Dermis microvascular lymphatic vessel endothelial cell (primary cell): ENCODE measurements around the gene NTRK3. TPM values are rescaled to one million over a fixed set of nuclear protein-coding genes. Genes with fewer than 3 reads are reported as not detected.

Source experiments
- DNase-seq, 2 donors: peaks; one replicate each; pipeline versions ENCODE4 v3.0.0 to v3.0.0-alpha.2; 2010; ENCODE audit warnings: low read depth in 2 of 2
- total RNA-seq: library from RNA; depleted of rRNA; stranded (reverse); fragments of >200 nt; gene quantifications from 2 replicates; pipeline ENCODE4 v1.2.1, GENCODE V29; 2014

Gene NTRK3
- total RNA-seq, 1 donor from 2014 or later: not detected

DNA sequence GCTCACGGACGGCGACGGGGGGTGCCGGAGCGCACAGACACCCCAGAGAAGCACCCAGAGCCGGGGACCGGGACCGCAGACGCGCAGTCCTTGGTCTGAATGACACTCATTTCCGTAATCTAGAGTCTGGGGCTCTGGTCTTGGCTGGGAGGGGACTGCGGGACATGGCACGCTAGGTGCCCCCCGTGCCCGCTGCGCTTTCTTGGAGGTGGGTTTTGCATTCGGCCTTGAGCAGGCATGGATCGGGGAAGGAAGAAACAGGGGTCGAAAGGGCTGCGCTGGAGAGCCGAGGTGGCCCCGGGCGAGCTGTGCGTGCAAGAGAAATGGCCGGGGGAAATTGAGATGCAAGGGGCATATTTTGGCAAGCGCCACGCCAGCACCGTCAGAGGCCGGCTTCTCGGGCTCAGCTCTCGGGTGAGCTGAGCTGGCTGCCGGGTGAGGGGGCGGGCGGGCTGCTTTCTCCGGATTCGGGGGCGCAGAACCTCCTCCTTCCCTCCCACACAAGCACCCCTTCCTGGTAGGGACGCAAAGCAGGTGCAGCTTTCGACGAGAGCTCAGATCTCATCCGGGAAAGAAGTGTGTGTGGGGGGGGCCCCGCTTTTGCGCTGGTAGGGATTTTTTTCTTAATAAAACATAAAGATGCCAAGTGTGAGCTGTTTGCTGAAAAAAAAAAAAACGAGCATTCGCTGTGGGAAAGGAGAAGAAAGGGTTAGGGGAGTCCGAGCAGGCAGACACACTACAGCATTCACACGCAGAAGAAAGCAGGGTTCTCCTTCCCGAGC lies 963 bp upstream of the NTRK3 start:
- no peak for DNase-seq

DNA sequence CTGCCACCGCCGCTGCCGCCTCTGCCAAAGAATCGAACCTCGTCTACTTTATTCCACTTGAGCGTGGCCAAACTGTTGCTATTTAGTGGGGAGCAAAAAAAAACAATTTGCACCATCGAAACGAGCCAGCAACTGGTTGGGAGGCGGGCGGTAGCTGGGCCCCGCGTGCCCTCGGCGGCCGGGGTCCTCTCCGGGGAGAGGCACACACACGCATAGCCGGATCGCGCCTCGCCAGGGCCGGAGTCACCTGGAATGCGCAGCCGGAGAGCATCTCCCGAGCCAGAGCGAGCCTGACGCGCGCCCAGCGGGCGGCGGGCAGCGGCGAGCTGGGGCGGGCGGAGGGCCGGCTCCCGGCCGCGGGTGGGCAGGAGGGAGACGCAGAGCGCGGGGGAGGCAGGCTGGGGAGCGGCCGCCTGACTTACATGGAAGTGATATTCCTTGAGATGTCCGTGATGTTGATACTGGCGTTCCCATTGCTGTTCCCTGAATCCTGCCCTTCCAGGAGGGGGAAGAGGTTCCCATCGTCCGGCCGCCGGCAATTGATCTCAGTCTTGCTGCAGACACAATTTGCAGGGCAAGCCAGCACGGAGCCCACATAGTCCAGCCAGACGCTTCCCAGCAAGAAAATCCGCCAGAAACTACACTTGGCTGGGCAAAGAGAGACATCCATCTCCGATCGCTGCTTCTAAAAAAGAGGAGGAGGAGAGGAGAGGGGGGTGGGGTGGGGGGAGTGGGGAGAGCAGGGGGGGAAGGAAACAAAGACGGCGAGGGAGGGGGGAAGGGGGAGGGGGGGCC lies 858 bp downstream of the NTRK3 start:
- peak in 1 of 2 donors; percentile 37 for DNase-seq

DNA sequence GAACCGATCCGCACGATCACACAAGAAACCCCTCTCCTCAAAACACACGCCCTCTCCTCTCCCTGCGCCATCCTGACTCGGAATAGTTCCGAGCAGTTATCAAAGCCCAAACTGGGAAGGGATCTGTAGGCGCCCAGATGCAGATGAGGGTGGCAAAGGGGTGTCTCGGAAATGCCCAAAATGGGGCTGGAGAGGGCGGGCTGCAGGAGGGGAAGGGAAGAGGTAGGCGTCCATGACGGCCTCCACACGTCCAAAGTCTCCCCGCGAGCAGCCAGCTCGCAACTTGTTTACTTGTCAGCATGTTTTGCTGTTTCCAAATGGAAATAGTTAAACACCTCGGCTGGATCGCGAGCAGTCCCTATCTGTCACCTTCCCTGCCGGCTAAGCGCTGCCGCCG lies 1.5 kb downstream of the NTRK3 start:
- no peak for DNase-seq

DNA sequence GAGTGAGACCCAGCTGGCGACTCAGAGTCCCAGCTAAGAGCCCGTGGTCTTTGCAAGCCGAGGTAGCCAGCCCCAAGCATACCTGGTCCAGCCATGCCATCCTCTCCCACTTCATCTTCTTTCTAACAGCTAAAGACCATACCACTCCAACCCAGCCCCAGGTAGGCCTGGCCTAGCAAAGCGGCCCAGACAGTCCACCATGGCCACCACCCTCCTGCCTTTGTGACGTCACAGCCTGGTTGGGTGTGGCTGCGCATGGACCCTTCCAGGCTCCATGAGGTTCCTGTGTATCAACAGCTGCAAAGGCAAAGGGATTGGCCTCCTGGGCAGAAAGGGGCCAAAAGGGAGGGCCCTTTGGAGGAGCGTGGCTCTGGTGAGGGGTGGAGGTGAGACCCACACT lies 4.1 kb downstream of the NTRK3 start:
- DNase-seq: no peak

DNA sequence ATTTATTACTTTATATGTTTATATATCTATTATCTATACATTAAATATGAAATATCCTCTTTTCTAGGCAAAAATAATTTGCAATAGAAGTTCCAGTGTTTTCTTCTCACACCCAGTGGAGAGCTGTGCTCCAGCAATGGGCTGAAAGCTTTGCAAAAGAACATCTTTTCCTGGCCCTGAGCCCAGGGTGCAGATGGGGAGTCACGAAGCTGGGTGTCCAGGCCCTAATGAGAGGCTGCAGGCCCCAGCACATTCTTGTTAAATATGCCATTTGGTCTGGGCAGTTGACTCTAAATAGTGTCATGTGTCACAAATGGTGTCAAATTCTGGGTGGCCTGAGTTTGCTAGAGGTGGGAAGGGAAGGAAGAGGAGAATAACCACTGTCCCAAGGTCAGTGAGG lies 5.7 kb downstream of the NTRK3 start:
- no peak for DNase-seq

DNA sequence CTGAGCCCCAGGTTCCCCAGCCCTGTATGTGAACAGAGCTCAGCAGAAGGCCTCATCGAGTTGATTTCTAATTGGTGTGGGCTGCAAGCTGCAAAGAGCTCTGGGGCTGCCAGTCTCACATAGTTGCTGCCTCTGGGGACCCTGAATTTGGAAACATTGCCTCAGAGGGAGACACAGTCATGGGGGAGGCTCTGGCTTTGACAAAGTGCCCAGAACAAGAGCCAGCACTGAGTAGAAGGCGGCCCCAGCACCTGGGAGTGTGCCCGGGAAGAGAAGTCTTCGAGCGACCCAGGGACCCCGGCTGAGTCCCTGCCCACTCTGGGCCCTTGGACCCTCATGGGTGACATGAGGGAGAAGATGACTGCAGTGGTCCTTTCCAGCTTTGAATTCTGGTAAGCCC lies 7.3 kb downstream of the NTRK3 start:
- DNase-seq: no peak

DNA sequence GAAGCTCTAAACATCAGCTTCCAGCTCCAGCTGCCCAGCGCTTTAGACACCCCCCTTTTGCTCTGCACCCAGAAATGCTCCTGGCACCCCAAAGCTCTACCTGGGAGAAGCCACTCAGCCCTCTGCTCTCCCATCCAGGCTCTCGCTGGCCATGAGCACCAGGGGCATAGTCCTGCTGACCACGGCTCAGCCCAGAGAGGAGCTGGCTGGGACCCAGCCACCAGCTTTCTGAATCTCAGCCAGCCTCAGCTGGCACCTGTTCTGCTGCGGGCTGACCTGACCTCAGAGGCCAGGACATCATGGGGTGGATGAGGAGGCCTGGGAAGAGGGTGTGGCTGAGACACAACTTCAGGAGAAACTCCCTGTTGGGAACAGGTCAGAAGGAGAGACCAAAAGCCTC lies 8.6 kb downstream of the NTRK3 start:
- no peak for DNase-seq

DNA sequence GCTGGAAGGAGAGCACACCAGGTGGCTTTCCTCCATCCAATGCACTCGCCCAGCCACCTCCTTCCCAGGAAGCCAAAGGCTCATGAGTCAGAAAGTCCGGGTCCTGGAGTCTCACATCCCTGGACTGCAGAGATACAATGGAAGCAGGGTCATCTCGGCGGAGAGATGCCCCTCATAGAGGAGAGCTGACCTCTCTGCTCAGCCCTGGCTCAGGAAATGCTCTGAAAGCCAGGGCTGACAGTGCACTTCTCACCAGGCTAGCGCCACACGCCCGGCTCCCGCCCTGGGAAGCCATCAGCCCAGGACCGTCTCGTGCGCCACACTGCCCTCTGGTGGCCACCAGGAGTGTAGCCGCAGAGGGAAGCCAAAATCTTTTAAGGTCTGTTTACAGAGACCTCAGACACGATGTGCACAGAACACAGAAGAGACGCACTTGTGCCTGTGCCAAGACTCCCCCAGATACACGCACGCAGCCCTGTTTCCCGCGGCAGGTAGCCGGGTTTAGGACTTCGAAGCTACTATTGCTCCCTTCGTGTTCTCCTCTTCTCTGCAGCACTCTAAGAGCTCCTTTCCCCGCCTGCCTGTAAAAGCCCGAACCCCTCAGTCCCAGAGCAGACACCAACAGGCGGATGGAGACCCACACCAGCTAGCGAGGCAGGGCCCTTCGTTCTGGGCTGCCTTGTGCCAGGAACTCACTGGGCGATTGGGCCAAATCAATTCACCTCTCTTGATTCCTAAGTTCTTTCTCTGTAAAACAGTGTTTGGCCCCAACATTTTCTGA lies 9.7 kb downstream of the NTRK3 start:
- DNase-seq: peak; percentile 17 to 54

DNA sequence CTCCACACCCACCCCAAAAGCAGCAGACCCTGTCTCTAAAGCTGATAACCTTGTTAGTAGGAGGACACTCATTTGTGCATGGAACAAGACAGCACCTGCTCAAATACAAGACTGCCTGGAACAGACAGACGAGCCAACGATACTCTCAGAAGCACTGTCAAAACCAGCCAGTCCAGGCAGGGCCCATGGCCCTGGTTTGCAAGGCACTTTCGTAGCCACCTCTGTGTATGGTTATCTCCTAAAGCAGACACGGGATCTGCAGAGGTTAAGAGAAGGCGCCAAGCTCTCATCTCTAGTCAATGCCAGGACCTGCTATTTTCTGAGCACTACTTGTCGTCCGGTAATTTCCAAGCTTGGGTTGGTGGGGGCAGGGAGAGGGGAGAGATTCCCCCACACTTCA lies 10.5 kb downstream of the NTRK3 start:
- no peak for DNase-seq

DNA sequence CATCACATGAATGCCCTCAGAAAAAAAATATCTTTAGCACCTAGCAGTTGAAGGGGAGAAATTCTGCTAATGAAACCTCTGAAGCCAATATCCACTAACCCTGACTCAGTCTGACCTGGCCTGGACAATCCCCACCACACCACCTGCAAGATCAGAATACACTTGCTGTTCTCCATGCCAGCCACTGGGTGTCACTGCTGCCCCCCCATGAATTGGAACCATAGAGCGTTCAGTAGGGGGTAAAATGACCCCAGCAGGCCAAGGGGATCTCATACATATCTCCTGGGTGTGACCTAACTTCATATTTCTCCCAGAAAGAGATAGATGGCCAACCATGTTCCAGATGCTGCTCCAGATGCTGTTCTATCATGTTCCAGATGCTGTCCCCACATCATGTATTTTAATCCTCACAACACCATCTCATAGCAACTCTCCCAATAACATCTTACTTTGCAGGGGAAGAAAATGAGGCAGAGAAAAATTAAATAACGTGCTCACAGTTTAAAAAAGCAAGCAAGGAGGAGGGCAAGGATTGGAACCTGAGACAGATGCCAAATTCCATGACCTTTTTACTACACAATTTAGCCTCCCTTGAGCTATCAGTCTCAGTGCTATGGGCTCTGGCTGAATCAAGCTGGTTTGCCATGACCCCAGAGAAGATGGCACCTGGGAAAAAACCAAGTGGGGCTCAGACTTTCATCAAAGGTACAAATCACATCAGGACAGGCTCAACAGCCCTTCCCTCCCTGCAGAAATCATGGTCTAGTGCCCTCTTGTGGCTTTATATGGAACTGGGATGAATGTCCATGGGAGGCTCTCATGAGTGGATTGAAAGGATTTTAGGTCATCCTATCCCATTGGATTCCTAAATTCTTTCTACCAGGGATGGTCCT lies 12.4 kb downstream of the NTRK3 start:
- DNase-seq: peak in 1 of 2 donors; percentile 25

DNA sequence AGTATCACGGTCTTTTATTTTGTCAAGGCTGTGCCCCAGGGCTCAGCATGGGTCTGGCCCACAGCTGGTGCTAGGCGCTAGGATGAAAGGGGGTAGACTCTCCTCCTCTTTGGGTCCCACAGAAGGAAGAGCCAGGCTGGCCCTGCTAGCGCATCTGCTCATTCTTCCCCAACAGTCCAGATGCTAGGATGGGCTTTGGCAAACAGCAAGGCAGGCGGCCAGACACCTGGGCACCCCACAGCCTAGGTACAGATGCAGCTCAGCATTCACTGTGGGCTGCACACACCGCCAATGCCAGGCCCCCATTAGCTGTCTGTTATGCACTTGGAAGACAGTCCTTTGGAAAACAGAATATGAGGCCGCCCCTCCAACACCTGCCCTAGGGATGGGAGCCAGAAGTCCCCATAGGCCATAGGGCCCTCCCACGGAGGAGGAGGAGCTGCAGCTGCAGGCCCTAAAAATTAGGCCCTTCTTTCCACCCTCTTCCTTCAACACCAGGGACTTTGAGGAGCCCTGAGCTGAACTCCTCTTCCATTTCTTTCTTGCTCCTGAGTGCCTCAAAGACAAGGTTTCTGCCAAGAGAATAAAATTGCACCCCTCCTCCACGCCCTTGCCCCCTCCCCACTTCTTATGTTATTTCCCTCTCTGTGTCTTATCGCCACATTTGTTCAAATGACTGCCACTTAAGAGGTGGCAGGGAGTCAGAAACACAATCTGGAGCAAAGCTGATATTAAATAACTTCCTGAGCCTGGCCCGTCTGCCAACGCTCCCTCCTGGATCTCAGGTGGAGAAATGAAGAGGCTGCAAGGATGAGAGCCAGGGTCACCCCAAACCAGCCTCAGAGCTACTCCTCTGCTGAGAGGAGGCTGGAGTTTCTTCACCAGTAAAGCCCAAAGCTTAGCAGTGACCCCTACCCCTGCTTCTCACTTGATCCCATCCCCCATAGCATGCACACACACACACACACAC lies 13.7 kb downstream of the NTRK3 start:
- DNase-seq: no peak

DNA sequence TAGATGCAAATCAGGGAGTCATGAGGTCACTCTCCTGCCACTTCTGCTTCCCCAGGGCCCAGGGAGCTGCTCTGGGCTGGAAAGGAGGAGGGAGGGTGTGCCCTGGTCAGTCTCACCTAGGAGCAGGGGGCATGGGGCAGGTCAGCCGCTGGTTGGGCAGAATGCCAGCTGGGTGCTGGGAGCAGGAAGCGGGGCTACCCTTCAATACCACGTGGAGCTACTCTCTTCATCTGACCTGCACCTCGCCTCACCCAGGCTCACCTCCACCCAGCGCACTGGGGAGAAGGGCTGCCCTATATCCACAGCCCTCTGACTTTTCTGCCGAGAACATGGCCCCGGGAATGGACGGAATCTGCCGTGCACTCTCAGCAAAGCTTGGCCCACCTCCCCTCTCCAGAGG lies 15.1 kb downstream of the NTRK3 start:
- DNase-seq: no peak

DNA sequence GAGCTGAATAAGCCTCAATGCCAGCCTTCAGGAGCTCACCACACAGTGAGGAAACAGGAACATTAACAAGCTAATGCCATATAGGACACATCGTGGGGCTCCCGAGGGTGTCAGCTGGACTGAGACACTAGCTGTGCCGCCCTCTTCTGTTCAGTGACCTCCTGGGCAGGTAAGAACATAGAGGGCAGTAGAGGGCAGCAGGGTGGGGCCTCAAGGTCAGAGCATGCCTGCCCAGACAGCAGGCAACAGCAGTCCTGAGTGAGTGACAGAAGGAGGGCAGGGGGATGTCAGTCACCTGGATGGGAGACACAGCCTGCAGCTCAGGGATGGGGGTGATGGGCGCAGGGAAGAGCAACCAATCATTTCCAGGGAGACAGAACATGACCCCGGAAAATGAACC lies 15.5 kb downstream of the NTRK3 start:
- no peak for DNase-seq

DNA sequence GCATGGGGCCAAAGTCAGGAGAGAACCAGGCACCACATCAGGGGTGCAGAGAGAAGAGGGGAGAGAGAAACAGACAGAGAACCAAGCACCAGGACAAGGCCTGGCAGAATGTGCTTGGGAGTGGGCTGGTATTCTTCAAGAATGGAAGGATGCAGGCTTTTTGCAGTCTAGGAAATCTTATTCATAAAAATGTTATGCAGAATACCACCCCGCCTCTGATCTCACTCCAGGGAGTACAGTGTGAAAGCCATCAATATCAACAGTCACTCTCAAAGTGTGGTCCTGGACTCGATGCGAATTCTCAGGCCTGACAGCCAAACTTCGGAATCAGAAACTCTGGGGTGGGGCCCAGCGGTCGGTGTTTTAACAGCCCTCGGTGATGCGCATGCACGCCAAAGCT lies 16.9 kb downstream of the NTRK3 start:
- no peak for DNase-seq

DNA sequence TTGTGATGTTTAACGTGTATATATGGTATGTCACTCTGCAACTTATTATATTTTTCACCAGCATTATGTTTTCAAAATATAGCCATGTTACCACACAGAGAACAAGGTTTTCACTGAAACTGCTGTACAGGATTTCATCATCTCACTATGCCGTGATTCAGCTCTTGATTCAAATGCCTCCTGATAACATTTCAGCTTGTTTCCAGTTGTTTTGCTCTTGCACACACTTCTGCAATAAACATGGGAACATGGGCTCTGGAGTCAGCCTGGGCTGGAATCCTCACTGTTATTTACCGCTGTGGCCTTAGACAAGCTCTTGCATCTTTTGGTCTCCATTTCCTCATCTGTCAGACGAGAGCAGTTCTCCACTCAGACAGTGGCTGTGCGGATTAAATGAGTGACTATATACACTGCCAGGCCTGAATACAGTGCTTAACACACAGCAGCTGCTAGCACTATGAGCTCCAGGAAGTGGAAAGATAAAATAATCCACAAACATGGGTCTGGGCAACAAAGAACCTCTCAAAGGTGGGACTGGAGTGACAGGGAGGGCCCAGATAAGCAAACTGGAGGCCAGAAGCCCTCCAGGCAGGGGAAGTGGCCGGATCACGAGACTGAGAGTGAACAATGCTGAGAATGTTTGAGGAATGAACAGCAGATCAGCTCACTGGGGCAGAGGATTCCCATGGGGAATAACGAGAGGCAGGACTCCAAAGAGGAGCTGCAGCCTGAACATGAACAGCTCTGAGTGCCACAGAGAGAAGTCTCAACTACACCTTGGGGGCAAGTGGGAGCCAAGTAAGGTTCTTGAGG lies 17.7 kb downstream of the NTRK3 start:
- no peak for DNase-seq

DNA sequence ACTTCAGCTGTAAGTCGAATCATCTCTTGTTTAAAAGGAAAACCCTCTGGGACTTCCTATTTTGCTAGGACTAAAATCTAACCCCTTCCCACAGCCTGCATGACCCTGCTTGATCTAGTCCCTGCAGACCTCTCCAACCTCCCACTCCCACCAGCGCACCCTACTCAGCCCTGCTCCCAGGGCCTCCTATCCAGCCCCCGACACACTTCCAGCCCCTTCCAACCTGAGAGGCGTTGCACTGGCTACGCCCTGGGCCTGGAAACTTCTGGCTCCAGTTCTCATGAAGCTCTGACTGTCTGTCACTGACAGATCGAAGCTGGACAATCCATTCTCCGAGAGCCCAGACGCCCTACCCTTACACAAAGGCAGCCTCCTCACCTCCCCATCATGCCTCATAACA lies 21.8 kb downstream of the NTRK3 start:
- DNase-seq: no peak

DNA sequence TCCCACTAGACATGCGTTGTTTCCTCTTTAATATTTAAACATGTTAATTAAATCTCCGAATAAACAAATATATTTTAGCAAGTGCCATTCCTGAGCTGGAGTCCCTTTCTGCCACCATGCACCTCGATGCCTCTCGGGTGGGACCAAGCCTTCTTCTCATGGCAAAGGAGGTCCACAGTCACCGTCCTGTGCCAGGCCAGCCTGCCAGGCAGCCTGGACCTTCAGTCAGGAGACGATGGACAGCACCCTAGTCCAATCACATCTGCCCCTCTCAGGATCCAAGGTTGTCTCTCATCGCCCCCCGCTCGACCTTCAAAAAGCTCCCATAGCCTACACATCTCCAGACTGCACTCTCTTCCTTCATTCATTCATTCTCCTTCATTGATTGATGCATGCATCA lies 22.6 kb downstream of the NTRK3 start:
- no peak for DNase-seq

DNA sequence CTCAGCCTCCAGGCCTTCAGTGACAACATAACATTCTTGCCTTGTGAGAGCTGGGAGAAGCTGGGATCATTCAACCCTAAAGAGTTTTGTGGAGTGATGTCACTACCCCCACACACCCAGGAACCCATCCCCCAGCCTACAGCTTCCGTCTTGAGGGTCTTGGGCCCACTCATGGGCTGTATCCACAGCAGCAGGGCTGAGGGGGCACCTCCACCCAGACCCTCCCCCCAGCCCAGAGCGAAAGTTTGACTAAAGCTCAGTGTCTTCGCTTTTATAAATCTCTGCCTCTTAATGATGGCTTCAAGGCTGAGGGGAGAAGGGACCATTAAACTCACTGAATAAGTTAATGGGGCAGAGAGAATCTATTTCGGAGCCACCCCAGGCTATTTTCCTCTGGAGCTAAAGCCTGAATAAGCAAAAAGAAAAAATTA lies 23.8 kb downstream of the NTRK3 start:
- DNase-seq: no peak
